GM18519 (cell line): ENCODE results near the gene TMPRSS7.

Experiments
- ATAC-seq: cut with Tn5 transposase; IDR thresholded peaks from one replicate; pipeline ENCODE4 v1.9.1; 2021; ENCODE audit warnings: mild to moderate bottlenecking, moderate library complexity; ENCODE audit not compliant: unreplicated experiment, low FRiP score

The TMPRSS7 gene, protein sequence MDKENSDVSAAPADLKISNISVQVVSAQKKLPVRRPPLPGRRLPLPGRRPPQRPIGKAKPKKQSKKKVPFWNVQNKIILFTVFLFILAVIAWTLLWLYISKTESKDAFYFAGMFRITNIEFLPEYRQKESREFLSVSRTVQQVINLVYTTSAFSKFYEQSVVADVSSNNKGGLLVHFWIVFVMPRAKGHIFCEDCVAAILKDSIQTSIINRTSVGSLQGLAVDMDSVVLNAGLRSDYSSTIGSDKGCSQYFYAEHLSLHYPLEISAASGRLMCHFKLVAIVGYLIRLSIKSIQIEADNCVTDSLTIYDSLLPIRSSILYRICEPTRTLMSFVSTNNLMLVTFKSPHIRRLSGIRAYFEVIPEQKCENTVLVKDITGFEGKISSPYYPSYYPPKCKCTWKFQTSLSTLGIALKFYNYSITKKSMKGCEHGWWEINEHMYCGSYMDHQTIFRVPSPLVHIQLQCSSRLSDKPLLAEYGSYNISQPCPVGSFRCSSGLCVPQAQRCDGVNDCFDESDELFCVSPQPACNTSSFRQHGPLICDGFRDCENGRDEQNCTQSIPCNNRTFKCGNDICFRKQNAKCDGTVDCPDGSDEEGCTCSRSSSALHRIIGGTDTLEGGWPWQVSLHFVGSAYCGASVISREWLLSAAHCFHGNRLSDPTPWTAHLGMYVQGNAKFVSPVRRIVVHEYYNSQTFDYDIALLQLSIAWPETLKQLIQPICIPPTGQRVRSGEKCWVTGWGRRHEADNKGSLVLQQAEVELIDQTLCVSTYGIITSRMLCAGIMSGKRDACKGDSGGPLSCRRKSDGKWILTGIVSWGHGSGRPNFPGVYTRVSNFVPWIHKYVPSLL

DNA sequence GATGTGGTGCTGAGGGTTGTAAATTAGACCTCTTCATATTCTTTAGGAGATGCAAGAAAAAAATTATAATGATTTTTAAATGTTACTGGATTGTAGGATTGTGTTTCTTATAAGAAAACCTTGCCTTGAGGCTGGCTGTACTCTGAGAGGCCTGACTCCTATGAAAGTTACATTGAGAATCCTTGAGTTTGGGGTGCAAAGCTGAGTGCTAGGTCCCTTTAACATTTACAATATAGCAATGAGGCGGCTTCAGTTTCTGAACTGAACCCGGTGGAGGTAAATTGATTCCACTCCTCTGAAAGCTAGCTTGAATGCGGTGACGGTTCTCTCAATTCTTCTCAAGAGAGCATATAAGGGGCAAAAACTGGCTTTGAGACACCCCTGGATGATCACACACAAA is at the start of gene TMPRSS7:
Gene TMPRSS7 (plus strand): TSS at position 301 of the 400 bp plus-strand sequence. CDS start 110 bp downstream, outside the sequence.
- ATAC-seq: no peak

DNA sequence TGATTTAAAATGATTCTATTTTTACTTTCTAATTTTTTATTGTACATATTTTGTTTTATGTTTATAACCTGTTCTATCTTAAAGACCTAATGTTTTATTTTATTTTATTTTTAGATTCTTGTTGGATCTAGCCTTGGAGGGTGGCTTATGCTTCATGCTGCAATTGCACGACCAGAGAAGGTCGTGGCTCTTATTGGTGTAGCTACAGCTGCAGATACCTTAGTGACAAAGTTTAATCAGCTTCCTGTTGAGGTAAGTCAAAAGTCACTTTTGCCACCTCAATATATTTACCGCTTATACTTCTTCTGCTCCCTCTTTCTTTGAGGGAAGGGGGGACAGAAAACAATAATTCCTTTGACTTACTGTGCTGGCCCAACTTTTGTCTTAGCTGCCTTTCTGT is 47.7 kb upstream of the TMPRSS7 start:
- ATAC-seq: no peak

DNA sequence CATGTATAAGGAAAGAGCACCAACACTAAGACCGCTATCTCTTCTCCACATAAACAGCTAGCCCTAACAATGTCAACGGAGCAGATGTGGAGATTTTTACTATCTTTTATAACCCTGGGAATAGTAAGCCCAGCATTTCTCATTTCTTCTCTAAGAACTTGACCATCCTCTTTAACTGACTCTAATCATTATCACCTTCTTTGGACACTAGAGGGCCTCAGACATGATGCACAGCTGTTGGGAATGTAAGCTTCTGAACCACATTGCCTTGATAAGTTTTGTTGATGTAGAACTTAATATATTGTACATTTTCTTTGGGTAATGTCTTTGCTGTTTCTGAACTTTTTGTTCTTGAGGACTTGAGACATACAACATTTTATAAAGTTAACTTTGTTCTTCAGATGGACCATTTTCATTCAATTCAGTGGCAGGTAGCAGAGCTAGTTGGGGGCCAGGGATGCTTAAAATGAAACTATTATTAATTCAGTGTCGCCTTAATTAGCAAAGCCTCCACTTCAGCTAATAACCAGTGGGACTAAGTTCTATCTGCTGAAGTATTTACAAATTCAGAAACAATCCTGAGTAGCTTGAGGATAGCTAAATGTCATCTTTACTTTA is 45.4 kb upstream of the TMPRSS7 start:
- peak; percentile 87 for ATAC-seq

DNA sequence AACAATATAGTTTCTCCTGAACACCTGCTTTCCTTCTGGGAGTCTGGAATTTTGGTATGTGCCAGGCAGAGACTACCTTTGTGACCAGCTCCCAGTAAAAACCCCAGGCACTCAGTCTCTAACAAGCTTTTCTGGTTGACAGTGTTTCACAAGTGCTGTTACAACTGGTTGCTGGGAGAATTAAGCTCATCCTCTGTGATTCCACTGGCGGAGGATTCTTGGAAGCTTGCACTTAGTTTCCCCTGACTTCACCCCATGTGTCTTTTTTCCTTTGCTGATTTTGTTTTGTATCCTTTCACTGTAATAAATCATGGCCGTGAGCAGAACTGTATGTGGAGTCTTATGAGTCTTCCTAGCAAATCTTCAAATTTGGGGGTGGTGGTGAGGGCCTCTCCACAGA is 41.5 kb upstream of the TMPRSS7 start:
- ATAC-seq: no peak

DNA sequence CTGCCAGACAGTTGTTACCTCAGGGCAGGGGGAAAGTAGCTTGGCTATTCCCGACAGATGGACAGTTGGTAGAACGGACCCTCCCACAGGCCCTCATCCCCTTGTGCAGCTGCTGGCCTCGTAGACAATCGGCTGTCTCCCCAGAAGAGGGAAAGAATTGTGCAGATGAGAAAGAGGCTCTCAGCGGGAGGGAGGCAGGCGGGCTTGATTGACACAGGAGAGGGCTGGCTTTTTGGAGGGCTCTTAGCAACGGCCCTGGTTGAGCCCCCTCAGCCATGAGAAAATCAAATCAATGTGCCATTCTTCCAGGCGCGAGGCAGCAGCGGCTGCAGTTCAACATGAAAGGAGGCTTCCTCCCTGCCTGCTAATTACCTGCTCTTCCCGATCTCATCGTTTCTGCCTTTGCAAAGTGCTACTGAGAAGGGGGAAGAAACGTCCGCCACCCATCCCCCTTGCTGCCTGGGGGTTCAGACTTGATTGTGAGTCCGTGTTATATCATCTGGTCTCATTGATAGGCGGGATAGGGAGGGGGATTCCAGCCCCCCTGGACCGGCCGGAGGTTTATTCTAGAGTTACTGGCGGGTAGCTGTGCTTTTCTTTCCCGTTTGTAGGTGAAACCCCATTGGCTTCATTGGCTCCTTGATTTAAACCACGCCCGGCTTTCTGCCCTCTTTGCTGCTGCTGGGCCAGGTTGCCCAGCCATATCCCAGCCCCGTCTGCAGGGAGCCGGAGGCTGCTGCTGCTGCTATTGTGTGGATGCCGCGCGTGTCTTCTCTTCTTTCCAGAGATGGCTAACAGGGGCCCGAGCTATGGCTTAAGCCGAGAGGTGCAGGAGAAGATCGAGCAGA is 35.7 kb upstream of the TMPRSS7 start, which contains the start of gene TAGLN3:
Gene TAGLN3 (plus strand): TSS at position 287 of the 848 bp plus-strand sequence. CDS start 501 bp downstream, at position 788.
- ATAC-seq: no peak

DNA sequence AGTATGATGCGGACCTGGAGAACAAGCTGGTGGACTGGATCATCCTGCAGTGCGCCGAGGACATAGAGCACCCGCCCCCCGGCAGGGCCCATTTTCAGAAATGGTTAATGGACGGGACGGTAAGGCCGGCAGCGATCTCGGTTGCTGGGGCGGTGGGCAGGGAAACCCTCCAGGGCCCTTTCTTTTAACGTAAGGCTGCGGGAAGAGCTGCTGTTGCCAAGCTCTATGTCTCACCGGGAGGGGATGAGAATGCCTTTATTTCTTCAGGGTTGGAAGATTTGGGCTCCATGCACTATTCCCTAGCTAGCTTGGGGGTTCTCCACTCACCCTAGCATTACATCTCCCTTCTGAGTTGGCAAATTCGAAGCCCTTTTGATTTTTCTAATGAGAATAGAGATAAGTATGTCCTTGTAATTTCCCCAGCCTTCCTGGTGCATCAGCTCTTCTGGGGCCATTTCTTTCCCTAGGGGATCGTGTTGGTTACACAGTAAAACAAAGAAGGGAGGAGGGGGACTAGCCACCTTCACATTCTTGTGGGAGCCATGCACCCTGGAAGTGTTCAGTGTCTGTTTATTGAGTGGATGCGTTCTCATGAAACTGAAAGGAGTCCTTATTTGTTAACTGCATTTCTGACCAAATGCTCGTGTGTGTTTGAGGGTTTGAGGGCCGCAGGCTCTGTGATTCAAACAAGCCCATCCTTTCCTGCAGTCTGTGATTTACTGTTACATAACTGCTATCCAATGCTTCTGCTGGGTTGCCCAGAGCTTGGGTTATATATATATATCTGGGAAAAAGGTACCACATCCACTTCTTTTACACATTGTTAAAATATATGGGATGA is 34.8 kb upstream of the TMPRSS7 start:
- no peak for ATAC-seq

DNA sequence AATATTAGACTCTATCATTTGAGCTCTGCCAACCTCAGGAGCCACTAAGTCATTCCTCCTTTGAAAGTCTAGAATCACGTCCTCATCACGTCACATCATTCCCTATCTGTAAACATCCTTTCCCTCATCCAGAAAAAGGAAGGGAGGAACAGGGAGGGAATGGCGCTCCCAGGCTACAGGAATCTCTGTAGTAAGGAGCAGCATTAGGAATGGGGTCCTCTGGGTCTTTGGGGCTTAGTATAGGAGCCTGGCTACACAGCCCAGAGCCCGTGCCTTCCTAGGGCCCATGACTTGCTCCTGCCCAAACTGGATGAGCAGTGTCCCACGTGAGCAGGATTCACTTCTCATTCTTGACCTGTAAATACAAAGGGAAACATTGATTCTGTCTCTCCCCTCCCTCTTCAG is 34.2 kb upstream of the TMPRSS7 start:
- no peak for ATAC-seq

DNA sequence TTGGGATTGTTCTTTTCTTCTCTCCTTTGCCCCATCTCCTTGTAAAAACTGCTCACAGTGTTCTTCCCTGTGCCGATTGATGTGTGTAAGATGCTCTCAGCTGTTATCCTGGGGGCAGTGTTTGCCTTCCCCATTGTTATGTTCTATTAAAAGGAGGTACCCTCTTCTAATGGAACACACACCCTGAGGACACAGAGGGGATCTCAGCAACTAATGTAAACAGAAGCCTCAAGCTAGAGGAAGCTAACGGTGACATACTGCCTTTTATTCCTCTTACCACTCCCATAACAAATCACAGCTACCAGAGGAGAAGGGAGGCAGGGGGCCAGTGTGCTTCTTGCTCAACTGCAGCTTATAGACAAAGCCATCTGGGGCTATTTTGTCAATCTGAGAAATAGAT is 33.6 kb upstream of the TMPRSS7 start:
- no peak for ATAC-seq

DNA sequence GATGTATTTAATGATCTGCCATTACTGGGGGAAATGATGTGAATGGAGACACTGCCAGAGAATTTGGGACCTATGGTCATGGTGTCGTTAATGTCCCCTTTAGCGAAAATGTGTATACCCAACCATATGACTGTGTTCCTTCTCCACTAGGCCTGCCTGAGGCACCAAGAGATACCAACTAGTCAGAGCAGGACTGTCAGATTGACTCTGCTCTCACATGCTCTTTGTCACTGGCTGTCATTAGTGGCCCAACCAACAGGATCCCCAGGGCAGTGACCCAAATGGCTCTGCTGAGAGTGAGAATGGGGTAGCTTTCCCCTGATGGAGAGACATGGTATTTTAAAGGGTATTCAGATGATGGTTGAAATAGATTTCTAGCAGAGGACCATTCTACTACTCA is 33.0 kb upstream of the TMPRSS7 start:
- no peak for ATAC-seq

DNA sequence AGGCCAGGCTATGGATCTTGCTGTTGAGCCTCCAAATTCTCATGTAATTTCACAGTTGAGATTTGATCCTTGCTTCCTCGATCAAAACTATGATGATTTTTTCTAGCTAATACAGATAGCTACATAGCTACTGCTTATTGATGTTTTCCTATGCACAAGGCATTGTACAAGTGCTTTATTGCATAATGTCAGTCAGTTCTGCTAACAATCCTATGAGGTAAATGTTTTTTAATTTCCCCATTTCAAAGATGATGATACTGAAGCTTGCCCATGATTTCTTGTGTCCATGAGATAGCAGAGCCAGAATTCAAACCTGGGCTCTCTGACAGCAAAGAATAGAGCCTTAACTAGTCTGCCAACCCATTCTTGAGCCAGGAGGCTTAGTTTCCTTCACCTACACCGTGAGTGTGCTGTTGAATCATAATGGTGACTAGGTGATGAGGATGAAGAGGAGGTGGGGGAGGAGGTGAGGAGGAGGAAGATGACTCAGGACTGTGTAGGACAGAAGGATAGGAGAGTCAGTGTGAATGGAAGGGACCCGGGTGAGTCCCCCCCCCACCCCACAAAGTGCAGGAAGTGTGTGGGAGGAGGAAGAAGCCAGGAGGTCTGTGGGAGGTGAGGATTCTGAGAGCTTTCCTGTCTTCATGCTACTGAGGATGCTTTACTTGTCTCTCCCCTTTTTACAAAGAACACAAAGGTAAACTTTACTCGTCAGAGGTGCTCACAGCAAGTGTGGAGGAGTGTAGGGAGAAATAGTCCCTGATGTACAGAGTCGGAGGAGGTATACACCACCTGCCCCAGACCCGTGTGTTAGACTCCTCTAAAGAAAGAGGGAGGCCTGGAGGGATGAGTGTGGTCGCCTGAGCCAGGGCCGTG is 32.2 kb upstream of the TMPRSS7 start:
- ATAC-seq: no peak

DNA sequence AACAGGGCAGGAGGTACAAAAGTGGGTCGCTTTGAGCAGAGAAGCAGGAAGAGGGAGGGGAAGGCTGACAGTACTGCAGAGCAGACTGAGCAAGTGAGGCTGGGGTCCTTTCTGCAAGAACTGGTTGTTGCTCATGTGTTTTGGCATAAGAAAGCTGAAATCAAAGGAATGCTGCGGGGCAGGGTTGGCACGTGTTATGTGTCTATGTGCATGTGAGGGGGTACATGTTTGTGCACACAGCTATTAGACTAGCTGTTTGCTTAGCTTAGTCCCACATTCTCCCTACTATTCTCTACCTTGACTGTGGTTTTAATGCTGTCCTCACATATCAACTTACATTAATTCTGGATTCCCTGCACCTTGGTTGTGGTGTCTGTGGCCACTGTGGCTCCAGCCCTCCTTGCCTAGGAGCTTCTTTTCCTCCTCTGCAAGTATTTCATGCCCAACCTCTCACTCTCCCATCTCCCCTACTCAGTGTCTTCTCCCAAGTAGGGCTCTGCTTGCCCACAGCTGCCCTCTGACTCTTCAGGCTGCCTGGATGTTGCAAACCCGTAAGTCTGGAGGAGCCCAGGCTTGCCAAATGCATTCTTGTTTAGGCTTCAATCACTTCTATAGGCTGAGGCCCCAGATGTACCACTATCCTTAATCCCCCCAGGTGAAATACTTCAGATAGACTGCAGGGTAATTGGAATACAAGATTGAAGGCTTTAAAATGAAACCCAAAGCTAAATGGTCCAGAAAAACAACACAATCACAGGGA is 31.0 kb upstream of the TMPRSS7 start:
- ATAC-seq: no peak

DNA sequence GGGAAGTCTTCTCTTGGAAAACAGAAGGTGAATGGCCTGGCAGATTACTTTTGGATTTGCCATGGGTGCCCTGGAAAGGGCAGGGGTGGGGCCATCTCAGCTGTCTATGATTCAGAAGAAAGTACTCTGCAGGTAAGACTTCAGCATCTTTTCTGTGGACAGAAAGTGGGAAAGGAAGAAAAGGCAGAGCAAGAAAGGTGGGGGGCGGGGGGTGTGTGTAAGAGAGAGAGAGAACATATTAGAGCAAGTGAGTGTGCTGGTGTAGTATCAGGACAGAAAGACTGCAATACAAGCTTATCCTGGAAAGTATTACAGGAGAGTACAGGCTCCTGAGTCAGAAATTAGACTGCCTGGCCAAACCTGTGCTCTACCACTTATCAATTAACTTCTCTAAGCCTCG is 30.3 kb upstream of the TMPRSS7 start:
- ATAC-seq: no peak

DNA sequence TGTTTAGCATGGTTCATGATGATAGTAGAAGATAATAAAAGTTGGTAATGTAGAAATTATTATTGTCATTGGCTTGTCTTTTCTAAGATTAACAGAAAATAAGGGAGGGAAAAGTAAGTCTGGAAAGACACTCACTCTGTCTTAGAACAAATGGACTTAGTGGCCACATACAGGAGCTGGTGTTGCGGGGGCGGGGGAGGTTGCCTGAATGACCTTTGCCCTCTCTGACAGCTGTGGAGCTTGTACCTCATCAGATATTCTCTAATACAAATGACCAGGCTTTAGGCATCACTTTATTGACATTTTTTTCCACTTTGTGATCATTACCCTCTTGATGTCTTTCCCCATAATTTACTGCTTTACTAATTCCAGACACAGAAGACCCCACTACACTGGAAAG is 29.9 kb upstream of the TMPRSS7 start:
- ATAC-seq: no peak

DNA sequence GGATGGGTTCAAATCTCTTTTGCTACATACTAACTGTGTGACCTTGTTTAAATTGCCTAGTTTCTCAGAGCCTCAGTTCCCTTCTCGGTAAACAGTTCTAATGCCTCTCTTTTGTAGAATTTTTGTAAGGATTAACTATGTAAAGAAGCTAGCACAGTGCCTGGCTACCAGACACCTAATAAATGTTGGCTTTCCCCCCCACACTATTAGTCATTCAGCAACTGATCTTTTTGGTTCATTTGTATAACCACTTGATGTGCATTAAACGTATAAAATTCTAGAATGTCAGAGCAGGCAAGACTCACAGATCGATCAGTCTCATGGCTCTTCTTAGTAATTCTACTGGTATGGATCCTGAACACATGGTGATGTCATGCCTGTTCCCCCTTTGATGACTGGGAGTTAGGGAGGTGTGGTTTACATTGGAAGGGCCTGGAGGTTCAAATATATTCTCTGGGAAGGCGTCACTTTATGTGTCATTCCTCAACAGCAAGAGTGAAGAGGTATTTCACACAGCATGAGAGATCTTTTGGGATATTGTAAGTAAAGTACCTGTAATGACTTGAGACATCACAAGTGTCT is 29.4 kb upstream of the TMPRSS7 start:
- no peak for ATAC-seq

DNA sequence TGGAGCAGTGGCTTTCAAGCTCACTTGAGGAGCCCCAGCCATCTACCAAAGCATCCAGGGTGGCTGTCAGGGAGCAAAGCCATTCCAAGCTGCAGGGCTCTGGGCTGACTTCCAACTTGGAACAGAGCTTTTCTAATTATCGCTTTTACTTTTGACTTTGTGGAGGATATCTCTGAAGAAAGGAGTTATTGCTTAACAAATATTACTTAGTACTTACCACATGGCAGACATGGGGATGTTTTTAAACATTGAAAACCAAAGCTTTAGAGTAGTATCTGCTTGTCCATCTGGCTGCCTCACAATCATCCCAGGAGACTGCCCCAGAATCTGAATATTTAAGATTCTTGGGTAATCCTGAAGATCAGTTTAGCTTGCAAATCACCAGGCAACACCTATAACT is 26.9 kb upstream of the TMPRSS7 start:
- ATAC-seq: no peak

DNA sequence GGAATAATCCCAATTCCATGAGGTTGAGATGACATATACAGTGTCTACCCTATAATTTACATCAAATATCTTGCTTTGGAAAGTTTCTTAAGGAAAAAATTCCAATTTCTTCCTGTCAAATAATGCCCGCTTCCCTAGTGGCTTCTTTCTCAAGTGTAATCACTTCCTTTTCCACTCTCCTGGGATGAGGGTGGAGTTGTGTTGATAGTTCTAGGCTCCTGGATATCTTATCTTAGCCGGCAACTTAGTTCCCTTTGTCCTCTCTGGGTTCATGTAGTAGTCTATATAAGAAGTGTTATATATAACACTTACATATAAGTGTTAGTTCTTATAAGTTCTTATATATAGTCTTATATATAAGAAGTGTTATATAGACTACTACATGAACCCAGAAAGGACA is 24.9 kb upstream of the TMPRSS7 start:
- ATAC-seq: no peak

DNA sequence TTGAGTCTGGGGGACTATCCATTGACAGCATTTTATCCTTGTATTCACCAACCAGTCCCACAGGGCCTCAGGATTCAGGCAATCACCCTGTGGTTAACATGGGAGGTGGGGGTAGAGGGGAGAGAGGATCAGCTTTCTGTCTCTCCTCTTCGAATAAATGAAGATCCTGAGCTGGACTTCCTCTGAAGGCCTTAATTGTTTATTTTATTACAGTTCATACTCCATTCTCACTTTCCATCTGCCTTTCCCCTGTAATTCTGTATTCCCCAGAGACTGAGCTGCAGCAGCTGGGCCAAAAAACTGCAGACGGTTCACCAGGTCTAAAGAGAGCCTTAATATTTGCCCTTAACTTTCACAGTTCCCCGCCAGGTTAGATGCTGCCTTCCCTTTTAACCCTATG is 23.9 kb upstream of the TMPRSS7 start:
- ATAC-seq: no peak
